NCI-H69 (cell line): ENCODE data around the gene PDIA3.
"Not testable (repeated sequence)": the region's sequence is repeated elsewhere in the genome, so short reads cannot be mapped to it uniquely, and the experiment has no call there.

ENCODE experiments used
- DNase-seq: peaks from one replicate; lab custom pipeline; 2025; lab: John Stamatoyannopoulos, UW

PDIA3 gene

GRCh38 chr15:43746245-43746902 lies at the start of gene PDIA3:
PDIA3 (plus strand) TSS chr15:43746438; CDS start chr15:43746540, 102 bp downstream.
- DNase-seq = peak; percentile 97

GRCh38 chr15:43702174-43702573 lies 44.1 kb upstream of the PDIA3 start:
- no peak for DNase-seq

- DNase-seq = no peak
Measured at GRCh38 chr15:43702701-43703424, 43.4 kb upstream of the PDIA3 start.

GRCh38 chr15:43710431-43711131 lies 35.7 kb upstream of the PDIA3 start:
- DNase-seq = not testable (repeated sequence)

- DNase-seq = no peak
Measured at GRCh38 chr15:43723151-43723550, 23.1 kb upstream of the PDIA3 start.

- DNase-seq = not testable (repeated sequence)
Measured at GRCh38 chr15:43726306-43726705, 19.9 kb upstream of the PDIA3 start.

- DNase-seq = not testable (repeated sequence)
Measured at GRCh38 chr15:43728053-43728725, 18.0 kb upstream of the PDIA3 start.

- DNase-seq = no peak
Measured at GRCh38 chr15:43735416-43735815, 10.8 kb upstream of the PDIA3 start.

- peak; percentile 77 for DNase-seq
Measured at GRCh38 chr15:43746903-43747309, 668 bp downstream of the PDIA3 start.

GRCh38 chr15:43748376-43748775 lies 2.1 kb downstream of the PDIA3 start:
- no peak for DNase-seq

GRCh38 chr15:43749690-43750345 lies 3.6 kb downstream of the PDIA3 start:
- DNase-seq = no peak

GRCh38 chr15:43751885-43752284 lies 5.6 kb downstream of the PDIA3 start:
- no peak for DNase-seq

- no peak for DNase-seq
Measured at GRCh38 chr15:43762824-43763223, 16.6 kb downstream of the PDIA3 start.

- DNase-seq = no peak
Measured at GRCh38 chr15:43763819-43764446, 17.7 kb downstream of the PDIA3 start.

GRCh38 chr15:43769584-43770228 lies 23.5 kb downstream of the PDIA3 start:
- peak; percentile 71 for DNase-seq

GRCh38 chr15:43771816-43772215 lies 25.6 kb downstream of the PDIA3 start:
- no peak for DNase-seq

GRCh38 chr15:43772624-43773023 lies 26.4 kb downstream of the PDIA3 start:
- DNase-seq = no peak

- no peak for DNase-seq
Measured at GRCh38 chr15:43774062-43774461, 27.8 kb downstream of the PDIA3 start.

- peak; percentile 93 for DNase-seq
Measured at GRCh38 chr15:43775411-43775965, 29.2 kb downstream of the PDIA3 start.

- peak; percentile 80 for DNase-seq
Measured at GRCh38 chr15:43776101-43776717, 30.0 kb downstream of the PDIA3 start.
